HepG2 (cell line): ENCODE data around the gene HDDC2. TPM values are rescaled to one million over a fixed set of nuclear protein-coding genes. Genes with fewer than 3 reads are reported as not detected.

Source experiments
- ADNP ChIP-seq: sonication (generic); formaldehyde crosslinking; IDR thresholded peaks from 2 replicates; pipeline ENCODE4 v1.4.0; 2020; ENCODE audit warnings: missing genetic modification reagents
- AKAP8 ChIP-seq: sonication (generic); formaldehyde crosslinking; IDR thresholded peaks from 2 replicates; pipeline ENCODE4 v1.5.1; 2020; ENCODE audit warnings: mild to moderate bottlenecking, missing genetic modification reagents
- BORCS8-MEF2B ChIP-seq: sonication (generic); formaldehyde crosslinking; IDR thresholded peaks from 2 replicates; pipeline ENCODE4 v1.8.0; 2022; ENCODE audit warnings: mild to moderate bottlenecking, missing genetic modification reagents
- HIC2 ChIP-seq: sonication (generic); formaldehyde crosslinking; IDR thresholded peaks from 2 replicates; pipeline ENCODE4 v1.9.0; 2022; ENCODE audit warnings: low read depth, missing genetic modification reagents
- HNF4G ChIP-seq, 2 experiments: sonication (generic) in 1 of 2; formaldehyde crosslinking in 1 of 2; IDR thresholded peaks; 2 replicates each; pipeline versions ENCODE4 v1.4.0 to v1.6.1; 2011 to 2020; ENCODE audit warnings: borderline replicate concordance in 2 of 2, low read depth in 2 of 2, mild to moderate bottlenecking in 2 of 2, low read length in 1 of 2, missing genetic modification reagents in 1 of 2, moderate library complexity in 1 of 2
- HOXA9 ChIP-seq: sonication (generic); formaldehyde crosslinking; IDR thresholded peaks from 2 replicates; pipeline ENCODE4 v1.8.1; 2022; ENCODE audit warnings: missing genetic modification reagents, mild to moderate bottlenecking, moderate library complexity, borderline replicate concordance
- IRF2 ChIP-seq: IDR thresholded peaks from 2 replicates; pipeline ENCODE4 v1.6.1; 2018; ENCODE audit warnings: missing genetic modification reagents, missing compliant biosample characterization
- MTF1 ChIP-seq: sonication (generic); formaldehyde crosslinking; IDR thresholded peaks from 2 replicates; pipeline ENCODE4 v1.5.0; 2020; ENCODE audit warnings: missing genetic modification reagents
- NKX3-1 ChIP-seq: sonication (generic); formaldehyde crosslinking; IDR thresholded peaks from 2 replicates; pipeline ENCODE4 v1.5.0; 2020; ENCODE audit warnings: missing genetic modification reagents
- PRDM10 ChIP-seq: sonication (generic); formaldehyde crosslinking; IDR thresholded peaks from 2 replicates; pipeline ENCODE4 v1.4.0; 2020; ENCODE audit warnings: low read depth, missing genetic modification reagents
- TRIM22 ChIP-seq: fragments of 450-650 bp; IDR thresholded peaks from 2 replicates; pipeline ENCODE4 v1.6.1; 2017
- TRIM24 ChIP-seq: sonication (generic); formaldehyde crosslinking; IDR thresholded peaks from 2 replicates; pipeline ENCODE4 v1.8.0; 2022; ENCODE audit warnings: mild to moderate bottlenecking, missing genetic modification reagents
- ZC3H4 ChIP-seq: sonication (generic); formaldehyde crosslinking; IDR thresholded peaks from 2 replicates; pipeline ENCODE4 v1.4.0; 2020; ENCODE audit warnings: missing genetic modification reagents, borderline replicate concordance
- ZMYM2 ChIP-seq: sonication (generic); formaldehyde crosslinking; IDR thresholded peaks from 2 replicates; pipeline ENCODE4 v1.8.0; 2022; ENCODE audit warnings: mild to moderate bottlenecking, missing genetic modification reagents
- ZNF362 ChIP-seq: sonication (generic); formaldehyde crosslinking; IDR thresholded peaks from 2 replicates; pipeline ENCODE4 v1.4.0; 2020; ENCODE audit warnings: missing genetic modification reagents, mild to moderate bottlenecking, borderline replicate concordance
- ZNF616 ChIP-seq: sonication (generic); formaldehyde crosslinking; IDR thresholded peaks from 2 replicates; pipeline ENCODE4 v1.5.0; 2020; ENCODE audit warnings: low read depth, mild to moderate bottlenecking, missing genetic modification reagents
- ZNF780A ChIP-seq: sonication (generic); formaldehyde crosslinking; IDR thresholded peaks from 2 replicates; pipeline ENCODE4 v1.8.0; 2022; ENCODE audit warnings: mild to moderate bottlenecking, missing genetic modification reagents, moderate library complexity
- ZNF781 ChIP-seq: sonication (generic); formaldehyde crosslinking; IDR thresholded peaks from 2 replicates; pipeline ENCODE4 v1.5.1; 2020; ENCODE audit warnings: borderline replicate concordance, mild to moderate bottlenecking, missing genetic modification reagents; ENCODE audit errors: not compliant biosample characterization
- polyA plus RNA-seq, 8 experiments: library from polyadenylated mRNA; depleted of rRNA in 3 of 8; stranded (reverse) in 7 of 8; unstranded in 1 of 8; fragments of >200 nt; fragmentation: Illumina TruSeq in 4 of 8; extraction: Trizol in 4 of 8; gene quantifications; 2 replicates each; pipeline versions ENCODE4 v1.2.1 to v1.2.3, GENCODE V29; 2011 to 2016; ENCODE audit warnings: low read depth in 4 of 8, missing spikeins in 1 of 8, mixed read lengths in 1 of 8; ENCODE audit not compliant: insufficient read depth in 1 of 8
- total RNA-seq, 5 experiments: library from RNA; depleted of rRNA; stranded (reverse); fragments of >200 nt; fragmentation: Illumina TruSeq; extraction: Trizol; gene quantifications; 2 replicates each; pipeline ENCODE4 v1.2.3, GENCODE V29; 2016; ENCODE audit warnings: low read depth in 1 of 5

The HDDC2 gene
- total and polyA plus RNA-seq, 2 of the 13 experiments (the other 11 are each of a cell fraction or from before 2014, with no cell fraction given), result 76.7 to 78.7 TPM

- no peak for TF ChIP-seq PRDM10 (CRISPR knock-in tag)
- TF ChIP-seq TRIM22, result no peak
- peak; percentile 97 for TF ChIP-seq ZNF616 (CRISPR knock-in tag)
- 0 out of 2 replicates have a peak, but pooled peaks have one; percentile 68 for TF ChIP-seq NKX3-1 (CRISPR knock-in tag)
- TF ChIP-seq ADNP, result no peak
- 0 out of 2 replicates have a peak, but pooled peaks have one; percentile 44 for TF ChIP-seq HOXA9 (CRISPR knock-in tag)
- peak; percentile 67; the same call in 1 of the 2 replicates for TF ChIP-seq ZNF362 (CRISPR knock-in tag)
- no peak for TF ChIP-seq TRIM24 (CRISPR knock-in tag)
- TF ChIP-seq IRF2 (CRISPR knock-in tag), result peak; percentile 83
- peak; percentile 49; the same call in 1 of the 2 replicates for TF ChIP-seq HIC2 (CRISPR knock-in tag)
- TF ChIP-seq AKAP8, result no peak
- peak; percentile 61; the same call in 1 of the 2 replicates for TF ChIP-seq HNF4G (IDR thresholded peaks at IDR 0.05; ENCODE audit: borderline replicate concordance, low read depth, low read length)
- TF ChIP-seq HNF4G (CRISPR knock-in tag; IDR thresholded peaks at IDR 0.05; ENCODE audit: borderline replicate concordance, low read depth), result peak; percentile 89; the same call in 1 of the 2 replicates
- peak; percentile 95 for TF ChIP-seq BORCS8-MEF2B
- peak; percentile 75 for TF ChIP-seq ZMYM2
- TF ChIP-seq ZNF781 (CRISPR knock-in tag), result peak; percentile 49
- TF ChIP-seq ZNF780A (CRISPR knock-in tag), result 0 out of 2 replicates have a peak, but pooled peaks have one; percentile 44
- TF ChIP-seq ZC3H4 (CRISPR knock-in tag), result no peak
- TF ChIP-seq MTF1, result peak; percentile 83; the same call in 1 of the 2 replicates
Observed at GRCh38 chr6:125301435-125302391, at the start of gene HDDC2 (continued).
